ENCODE results near the gene IRS2.

The IRS2 gene

GRCh38 chr13:109706015-109706715, 80.2 kb downstream of the IRS2 start:
- DNase-seq (ENCODE audit: low read depth in 2 of 2): no peak

GRCh38 chr13:109704771-109705635, 81.4 kb downstream of the IRS2 start:
- no peak for DNase-seq (ENCODE audit: low read depth in 2 of 2)

- DNase-seq (ENCODE audit: low read depth in 2 of 2): no peak
These were observed 83.1 kb downstream of the IRS2 start for GRCh38 chr13:109703250-109703649.

All from stimulated activated CD8-positive, alpha-beta memory T cell treated with anti-CD3 and anti-CD28 coated beads, Interleukin-2, amount 100 ng/mL, for 1 hour (primary cell).